CD4-positive, alpha-beta T cell treated with Interleukin-6 at 100 ng/mL for 8 hours (primary cell): ENCODE data around the gene SPAG16.

ENCODE experiments used
- DNase-seq: peaks from one replicate; pipeline ENCODE4 v3.0.0-alpha.2; 2020; ENCODE audit warnings: mixed read lengths, low spot score

The SPAG16 gene

DNA sequence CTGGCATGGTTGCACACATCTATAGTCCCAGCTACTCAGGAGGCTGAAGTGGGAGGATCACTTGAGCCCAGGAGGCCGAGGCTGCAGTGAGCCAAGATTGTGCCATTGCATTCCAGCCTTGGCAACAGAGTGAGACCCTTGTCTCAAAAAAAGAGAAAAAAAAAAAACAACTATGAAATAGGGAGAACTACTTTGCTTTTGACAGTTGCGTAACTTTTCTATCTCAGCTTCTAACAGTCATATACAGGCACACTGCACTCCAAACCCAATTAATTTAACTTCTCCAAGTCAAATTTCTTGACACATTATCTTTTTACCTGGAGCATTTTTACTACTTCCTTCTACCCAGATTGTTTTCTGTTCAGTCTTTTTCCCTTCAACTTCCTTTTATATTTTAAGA is 1102.5 kb downstream of the SPAG16 start:
- no peak for DNase-seq

DNA sequence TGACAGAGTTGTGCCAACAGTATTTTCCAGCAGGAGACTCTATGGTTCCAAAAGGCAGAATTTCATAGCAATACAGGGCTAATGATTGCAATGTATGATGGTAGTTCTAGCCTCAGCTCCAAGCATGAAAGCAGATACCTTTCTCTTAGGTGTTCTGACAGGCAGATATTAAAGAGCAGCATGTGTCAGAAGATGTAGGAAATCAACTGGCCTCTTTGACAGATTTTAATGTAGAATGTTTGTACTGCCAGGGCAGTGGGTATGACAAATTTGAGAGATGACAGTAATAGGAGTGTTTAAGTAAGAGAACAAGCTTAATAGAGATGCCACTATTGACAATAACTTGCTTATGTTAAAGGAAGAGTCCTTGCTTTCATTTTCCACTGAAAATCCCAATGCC is 1105.1 kb downstream of the SPAG16 start:
- DNase-seq = no peak

DNA sequence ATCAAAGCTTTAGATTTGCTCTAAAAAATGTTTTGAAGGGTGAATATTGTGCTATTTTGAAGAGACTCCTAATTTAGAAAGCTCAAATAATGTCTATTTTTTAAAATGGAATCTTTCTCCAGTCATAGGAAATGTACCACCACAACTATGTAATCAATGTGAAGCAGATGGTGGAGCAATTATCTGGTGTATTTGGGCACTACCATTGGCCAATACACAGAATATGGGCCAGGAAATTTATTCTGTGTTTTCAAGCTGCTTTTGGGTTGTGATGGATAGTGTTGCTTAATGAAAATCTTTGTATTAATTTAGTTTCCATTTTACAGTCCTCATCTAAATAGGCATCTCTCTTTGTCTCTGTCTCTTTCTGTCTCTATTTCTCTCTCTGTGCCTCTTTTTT is 1109.5 kb downstream of the SPAG16 start:
- no peak for DNase-seq

DNA sequence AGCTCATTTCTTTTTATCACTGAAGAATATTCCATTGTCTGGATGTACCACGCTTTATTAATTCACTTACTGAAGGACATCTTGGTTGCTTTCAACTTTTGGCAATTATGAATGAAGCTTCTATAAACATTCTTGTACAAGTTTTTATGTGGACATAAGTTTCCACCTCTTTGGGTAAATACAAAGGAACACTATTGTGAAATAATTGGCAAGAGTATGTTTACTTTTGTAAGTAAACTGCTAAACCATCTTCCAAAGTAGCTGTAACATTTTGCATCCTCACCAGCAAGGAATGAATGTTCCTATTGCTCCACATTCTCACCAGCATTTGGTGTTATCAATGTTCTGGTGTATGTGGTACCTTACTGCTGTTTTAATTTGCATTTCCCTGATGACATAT is 1110.8 kb downstream of the SPAG16 start:
- DNase-seq = no peak

DNA sequence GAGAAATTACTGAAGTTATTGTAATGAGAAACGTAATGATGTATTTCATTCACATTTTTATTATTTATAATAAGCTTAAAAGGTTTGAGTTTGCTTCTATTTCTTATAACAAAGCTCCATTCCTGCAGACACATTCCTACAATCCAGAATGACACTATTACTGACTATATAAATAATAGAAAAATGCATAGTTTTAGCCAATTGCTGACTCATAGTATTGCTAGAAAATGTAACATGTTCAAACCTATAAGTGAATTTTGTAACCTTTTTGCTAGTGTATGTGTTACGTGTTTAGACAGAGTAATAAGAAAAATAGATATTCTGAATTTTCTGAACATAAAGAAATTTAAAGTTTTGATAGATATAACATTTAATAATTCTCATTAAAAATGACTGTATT is 1117.3 kb downstream of the SPAG16 start:
- DNase-seq = no peak

DNA sequence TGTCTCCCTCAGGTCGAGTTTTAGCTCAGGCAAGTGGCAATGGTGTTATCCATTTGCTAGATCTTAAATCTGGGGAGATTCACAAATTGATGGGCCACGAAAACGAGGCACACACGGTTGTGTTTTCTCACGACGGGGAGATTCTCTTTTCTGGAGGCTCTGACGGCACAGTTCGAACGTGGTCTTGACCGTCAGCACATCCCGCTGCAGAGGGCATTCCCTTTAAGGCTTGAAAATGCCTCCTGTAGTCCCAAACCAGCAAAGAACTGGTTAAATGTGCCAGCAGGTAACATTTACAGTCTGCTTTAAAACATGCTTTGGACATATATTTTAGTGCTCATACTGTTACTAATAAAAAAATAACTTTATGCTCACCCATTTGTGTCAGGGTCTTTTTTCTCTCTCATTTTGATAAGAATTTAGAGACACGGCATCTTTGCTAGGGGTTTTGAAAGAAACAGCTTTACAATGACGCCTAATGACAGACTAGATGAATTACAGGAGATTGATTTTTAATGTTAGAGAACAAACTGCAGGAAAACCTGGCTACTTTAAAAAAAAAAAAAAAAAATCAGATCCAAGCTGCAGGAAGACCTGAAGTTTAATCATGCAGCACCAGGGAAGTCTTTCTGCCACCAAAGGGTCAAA is 1126.0 kb downstream of the SPAG16 start:
- DNase-seq = no peak

DNA sequence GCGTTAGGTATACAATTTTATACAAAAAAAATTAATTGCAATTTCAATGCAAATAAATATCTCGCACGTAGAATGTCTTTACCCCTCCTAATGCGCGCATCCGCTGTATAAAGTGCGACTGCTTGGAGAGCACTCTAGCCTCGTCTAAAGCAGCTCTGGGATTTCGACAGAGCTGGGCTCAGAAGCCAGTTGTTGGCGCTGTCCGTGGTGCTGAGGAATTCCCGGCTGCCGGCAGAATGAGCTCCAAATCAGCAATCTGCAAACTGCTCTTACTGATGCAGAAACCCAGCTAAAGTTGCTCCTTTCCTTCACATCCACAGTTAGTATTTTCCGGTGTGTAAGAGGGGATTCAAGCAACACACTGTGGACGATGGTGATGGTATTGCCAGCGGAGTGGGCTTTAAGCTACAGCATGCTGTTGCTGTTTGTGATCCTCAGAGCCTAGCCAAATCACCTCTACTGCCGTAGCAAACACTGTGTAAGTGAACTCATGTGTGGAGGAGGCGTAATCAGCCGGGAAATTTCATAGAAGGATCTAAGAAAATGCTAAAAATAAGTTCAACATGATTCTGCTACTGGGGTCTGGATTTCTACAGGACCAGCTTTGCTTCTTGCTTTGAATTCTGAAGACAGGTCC is 1126.8 kb downstream of the SPAG16 start, which contains the start of gene VWC2L:
Gene VWC2L (plus strand): TSS at position 137 of the 637 bp plus-strand sequence. CDS start 3,140 bp downstream, outside the sequence.
- no peak for DNase-seq

DNA sequence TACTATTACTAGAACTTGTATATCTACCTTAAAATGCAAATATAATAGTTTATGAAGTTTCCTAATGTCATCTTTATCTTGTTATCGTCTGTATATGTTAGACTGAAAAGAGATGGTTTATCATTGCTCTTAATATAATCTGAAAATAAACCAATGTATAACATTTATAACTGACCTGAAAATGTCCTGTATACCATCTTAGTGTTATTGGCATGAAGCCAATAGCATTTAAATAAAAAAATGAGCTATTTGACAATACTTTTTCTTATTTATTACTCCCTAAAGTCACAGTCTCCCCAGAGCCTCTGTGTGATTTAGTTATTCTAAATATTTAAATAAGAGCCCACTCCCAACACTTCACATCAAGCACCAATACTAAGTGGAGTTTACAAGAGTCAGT is 1128.4 kb downstream of the SPAG16 start:
- no peak for DNase-seq

DNA sequence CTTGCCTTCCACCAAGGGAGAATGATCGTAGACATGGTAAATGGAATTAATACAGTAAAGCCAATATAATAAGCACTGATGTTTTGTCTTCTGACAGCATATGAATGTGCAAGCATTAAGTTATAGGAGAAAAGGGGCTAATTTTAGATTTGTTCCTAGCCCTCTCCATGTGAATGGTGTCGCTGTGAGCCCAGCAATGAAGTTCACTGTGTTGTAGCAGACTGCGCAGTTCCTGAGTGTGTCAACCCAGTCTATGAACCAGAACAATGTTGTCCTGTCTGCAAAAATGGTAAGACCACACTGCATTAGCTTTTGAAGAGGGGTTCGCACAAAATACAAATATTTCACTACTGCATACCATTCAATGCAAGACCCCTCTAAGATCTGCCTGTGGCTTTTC is 1152.2 kb downstream of the SPAG16 start:
- no peak for DNase-seq

DNA sequence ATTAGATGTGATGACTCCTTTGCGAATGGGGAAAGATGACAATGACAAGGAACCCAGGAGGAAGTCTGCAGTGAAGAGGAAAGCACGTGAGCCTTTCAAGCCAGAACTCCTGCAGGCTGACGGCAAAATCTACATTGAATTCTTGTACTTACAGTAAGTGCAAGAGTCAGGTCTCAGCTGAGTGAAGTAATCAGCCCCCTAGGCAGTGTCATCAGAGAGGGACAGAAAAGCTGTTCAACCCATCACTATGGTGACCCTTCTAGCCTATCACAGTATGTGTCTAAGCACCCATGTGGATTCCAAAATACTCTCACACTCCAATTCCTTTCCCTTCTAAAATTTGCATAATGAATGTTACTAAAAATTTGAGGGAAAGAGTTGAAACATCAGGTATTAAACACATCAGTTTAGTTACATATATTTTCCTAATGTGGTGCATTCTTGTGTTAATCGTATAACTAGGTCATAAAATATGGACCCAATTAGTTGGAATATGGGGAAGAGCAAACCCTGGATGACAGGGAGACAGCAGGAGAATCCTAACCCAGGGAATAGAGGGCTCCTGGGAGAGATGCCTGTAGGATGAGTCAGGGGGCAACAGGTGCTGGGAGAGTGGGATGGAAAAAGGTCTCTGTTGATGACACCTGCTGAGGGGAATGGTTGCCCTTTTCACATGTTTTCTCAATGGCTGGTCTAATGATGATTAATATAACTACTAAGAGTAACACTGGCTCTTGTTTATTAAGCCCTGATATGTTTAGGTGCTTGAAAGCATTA is 1166.0 kb downstream of the SPAG16 start:
- no peak for DNase-seq

DNA sequence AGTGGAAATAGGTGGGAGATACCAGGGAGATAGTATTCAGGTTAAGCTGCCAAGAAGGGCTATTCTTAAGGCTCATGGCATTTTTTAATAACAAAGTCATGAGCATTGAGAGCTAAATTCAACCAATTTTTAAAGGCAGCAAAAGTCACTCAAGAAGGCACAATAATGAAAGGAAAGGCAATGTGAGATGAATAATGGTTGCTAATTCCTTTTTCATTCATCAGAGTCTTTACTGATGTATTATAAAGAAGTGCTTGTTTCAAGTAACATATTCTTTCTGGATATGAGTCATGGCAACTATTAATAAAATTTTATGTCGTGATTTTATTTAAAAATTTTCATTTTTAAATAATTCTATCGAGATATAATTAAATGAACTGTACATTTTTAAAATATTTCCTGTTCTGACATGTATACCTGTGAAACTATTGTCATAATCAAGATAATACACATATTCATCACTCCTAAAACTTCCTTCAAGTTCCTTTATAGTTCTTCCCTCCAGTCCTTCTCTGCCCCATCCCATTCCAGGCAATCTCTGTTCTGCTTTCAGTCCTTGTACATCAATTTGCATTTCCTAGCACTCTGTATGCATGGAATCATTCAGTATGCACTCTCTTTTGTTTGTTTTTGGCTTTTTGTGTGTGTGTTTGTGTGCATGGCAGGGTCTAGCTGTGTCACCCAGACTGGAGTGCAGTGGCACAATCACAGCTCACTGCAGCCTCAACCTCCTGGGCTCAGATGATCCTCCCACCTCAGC is 1167.4 kb downstream of the SPAG16 start:
- DNase-seq = no peak
